Measurements from ENCODE around the gene KANK3.
"Not testable (repeated sequence)": the region's sequence is repeated elsewhere in the genome, so short reads cannot be mapped to it uniquely, and the experiment has no call there.

The KANK3 gene

DNA sequence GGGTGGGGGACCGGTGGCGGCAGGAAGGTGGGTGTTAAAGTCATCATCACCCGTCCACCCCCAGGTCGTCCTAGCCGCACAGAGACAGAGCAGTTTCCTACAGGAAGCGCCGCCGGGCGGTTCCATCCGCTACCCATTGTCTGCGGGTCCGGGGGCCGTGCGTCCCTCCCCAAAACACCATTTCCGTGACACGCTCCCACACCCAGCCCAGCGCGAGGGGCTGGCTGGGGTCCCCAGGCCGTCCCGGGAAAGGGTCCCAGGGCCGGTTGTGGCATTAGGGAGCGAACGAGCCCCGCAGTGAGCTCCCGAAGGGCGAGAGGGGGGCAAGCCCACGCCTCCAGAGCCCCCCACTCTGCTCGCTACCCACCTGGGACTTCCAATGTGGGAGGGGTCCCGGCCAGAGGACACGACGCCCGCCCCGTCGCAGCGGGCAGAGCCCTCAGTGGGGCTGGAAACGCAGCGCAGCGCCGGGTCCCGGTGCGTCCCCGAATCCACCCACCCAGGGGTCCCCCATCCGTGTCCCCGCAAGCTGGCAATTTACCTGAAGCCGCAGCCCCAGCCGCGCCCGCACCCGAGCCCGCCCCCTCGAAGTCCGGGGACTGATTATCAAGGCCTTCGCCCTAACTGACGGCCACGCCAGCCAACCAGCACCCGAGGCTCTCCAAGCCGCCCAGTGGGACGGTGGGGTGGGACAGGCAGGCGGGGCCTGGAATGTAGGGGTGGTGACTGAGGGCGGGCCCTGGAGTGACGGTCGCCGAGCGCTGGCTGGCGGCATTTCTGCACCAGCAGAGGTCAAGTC is at the start of gene KANK3:
KANK3 (minus strand) TSS at position 579 of the 799 bp plus-strand sequence. CDS start 5,434 bp downstream, outside the sequence.
- peak; percentile 94 for DNase-seq (ENCODE audit: low spot score)

DNA sequence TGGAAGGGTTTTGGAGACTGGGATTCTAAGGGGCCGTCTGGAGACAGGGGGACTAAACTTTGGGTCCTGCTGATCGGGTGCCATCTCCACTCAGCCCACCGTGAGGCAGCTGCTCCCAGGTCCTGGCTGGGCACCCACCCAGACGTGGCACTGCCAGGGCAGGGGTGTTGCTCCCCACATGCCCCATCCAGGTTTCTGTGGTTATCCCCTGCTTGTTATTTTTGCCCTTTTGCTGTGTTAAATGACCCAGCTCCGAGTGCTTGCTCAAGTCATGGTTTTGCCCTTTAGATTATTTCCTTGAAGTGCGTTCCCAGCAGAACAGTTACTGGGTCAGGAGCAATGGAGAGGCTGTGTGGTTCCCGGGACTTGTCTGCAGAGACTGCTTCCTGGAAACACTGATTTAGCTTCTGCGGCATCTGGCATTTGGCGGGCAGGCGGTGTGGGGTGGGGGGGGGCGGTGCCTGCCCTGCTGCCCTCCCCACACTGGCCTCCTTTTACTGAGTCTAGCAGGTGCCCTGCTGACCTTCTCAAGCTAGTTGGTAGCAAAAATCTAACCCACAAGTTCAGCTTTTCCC is 49.0 kb upstream of the KANK3 start:
- DNase-seq (ENCODE audit: low spot score): peak; percentile 66

- DNase-seq (ENCODE audit: low spot score): no peak
Observed at GRCh38 chr19:8391198-8392016, 48.3 kb upstream of the KANK3 start.

DNA sequence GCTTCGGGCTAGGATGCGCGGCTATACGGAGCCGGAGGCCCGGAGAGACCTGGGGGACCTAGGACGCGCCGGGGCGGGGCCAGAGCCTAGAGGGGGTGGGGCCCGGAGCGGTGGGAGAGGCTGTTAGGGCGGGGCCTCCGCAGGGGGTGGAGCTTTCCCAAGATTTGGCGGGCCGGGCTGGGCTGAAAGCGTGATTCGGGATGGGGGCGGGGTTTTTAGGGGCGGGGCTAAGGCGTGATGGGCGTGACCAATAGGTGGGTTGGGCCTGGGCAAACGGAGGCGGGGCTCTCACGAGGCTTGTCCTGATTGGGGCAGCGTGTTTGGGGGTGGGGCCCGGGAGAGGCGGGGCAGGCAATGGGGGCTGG is 47.5 kb upstream of the KANK3 start:
- peak; percentile 96 for DNase-seq (ENCODE audit: low spot score)

GRCh38 chr19:8389891-8390616 is 47.0 kb upstream of the KANK3 start, which contains the start of gene RAB11B:
Gene RAB11B, plus strand, starts transcription at chr19:8390360. Its CDS starts 57 bp downstream, at chr19:8390417.
- DNase-seq (ENCODE audit: low spot score): peak; percentile 100

DNA sequence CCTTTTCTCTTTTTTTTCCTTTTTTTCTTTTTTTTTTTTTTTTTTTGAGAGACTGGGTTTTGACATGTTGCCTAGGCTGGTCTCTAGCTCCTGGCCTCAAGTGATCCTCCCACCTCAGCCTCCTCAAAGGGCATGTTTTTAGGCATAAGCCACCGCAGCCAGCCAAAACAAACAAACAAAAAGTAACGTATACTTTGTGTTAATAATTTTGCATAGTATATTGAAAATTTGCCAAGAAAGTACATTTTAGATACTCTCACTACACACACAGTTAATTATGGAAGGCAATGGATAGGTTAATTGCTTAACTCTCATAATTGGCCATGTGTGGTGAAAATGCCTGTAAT is 45.5 kb upstream of the KANK3 start:
- DNase-seq (ENCODE audit: low spot score): no peak

- no peak for DNase-seq (ENCODE audit: low spot score)
Observed at GRCh38 chr19:8387688-8388611, 44.9 kb upstream of the KANK3 start.

DNA sequence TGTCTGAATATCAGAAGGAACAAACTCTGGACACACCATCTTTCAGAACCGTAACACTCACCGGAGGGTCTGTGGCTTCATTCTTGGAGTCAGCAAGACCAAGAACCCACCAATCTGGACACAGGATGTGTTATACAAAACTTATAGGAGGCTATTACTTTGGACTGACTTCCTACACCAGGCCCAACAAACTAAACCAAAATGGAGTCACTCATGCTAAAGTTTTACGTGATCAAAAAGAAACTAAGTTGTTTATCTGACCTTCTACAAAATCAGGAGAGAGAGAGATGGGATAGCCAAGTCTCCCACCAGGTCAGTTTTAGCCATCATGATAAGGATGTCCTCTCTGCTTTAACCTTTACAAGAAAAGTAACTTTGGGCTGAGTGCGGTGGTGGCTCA is 43.9 kb upstream of the KANK3 start:
- no peak for DNase-seq (ENCODE audit: low spot score)

- DNase-seq (ENCODE audit: low spot score): not testable (repeated sequence)
Observed at GRCh38 chr19:8386419-8386818, 43.4 kb upstream of the KANK3 start.

- not testable (repeated sequence) for DNase-seq (ENCODE audit: low spot score)
Observed at GRCh38 chr19:8385566-8385965, 42.5 kb upstream of the KANK3 start.

- DNase-seq (ENCODE audit: low spot score): not testable (repeated sequence)
Observed at GRCh38 chr19:8385103-8385502, 42.0 kb upstream of the KANK3 start.

- not testable (repeated sequence) for DNase-seq (ENCODE audit: low spot score)
Observed at GRCh38 chr19:8384569-8384968, 41.5 kb upstream of the KANK3 start.

DNA sequence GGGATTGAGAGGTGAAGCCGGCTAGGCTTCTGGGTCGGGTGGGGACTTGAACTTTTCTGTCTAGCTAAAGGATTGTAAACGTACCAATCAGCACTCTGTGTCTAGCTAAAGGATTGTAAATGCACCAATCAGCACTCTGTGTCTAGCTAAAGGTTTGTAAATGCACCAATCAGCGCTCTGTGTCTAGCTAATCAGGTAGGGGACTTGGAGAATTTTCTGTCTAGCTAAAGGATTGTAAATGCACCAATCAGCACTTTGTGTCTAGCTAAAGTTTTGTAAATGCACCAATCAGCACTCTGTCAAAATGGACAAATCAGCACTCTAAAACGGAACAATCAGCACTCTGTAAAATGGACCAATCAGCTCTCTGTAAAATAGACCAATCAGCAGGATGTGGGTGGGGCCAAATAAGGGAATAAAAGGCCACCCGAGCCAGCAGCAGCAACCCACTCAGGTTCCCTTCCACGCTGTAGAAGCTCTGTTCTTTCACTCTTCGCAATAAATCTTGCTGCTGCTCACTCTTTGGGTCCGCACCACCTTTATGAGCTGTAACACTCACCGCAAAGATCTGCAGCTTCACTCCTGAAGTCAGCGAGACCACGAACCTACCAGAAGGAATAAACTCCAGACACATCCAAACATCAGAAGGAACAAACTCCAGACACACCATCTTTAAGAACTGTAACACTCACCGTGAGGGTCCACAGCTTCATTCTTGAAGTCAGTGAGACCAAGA is 36.3 kb upstream of the KANK3 start:
- DNase-seq (ENCODE audit: low spot score): not testable (repeated sequence)

- DNase-seq (ENCODE audit: low spot score): no peak
Observed at GRCh38 chr19:8377598-8377997, 34.5 kb upstream of the KANK3 start.

GRCh38 chr19:8376373-8376974 is 33.4 kb upstream of the KANK3 start:
- not testable (repeated sequence) for DNase-seq (ENCODE audit: low spot score)

DNA sequence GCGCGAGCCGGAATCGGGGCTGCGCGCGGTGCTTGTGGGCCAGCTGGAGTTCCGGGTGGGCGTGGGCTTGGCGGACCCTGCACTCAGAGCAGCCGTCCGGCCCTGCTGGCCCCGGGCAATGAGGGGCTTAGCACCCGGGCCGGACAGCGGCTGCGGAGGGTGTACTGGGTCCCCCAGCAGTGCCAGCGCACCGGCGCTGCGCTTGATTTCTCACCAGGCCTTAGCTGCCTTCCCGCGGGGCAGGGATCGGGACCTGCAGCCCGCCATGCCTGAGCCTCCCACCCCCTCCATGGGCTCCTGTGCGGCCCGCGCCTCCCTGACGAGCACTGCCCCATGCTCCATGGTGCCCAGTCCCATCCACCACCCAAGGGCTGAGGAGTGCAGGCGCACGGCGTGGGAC is 32.7 kb upstream of the KANK3 start:
- not testable (repeated sequence) for DNase-seq (ENCODE audit: low spot score)

DNA sequence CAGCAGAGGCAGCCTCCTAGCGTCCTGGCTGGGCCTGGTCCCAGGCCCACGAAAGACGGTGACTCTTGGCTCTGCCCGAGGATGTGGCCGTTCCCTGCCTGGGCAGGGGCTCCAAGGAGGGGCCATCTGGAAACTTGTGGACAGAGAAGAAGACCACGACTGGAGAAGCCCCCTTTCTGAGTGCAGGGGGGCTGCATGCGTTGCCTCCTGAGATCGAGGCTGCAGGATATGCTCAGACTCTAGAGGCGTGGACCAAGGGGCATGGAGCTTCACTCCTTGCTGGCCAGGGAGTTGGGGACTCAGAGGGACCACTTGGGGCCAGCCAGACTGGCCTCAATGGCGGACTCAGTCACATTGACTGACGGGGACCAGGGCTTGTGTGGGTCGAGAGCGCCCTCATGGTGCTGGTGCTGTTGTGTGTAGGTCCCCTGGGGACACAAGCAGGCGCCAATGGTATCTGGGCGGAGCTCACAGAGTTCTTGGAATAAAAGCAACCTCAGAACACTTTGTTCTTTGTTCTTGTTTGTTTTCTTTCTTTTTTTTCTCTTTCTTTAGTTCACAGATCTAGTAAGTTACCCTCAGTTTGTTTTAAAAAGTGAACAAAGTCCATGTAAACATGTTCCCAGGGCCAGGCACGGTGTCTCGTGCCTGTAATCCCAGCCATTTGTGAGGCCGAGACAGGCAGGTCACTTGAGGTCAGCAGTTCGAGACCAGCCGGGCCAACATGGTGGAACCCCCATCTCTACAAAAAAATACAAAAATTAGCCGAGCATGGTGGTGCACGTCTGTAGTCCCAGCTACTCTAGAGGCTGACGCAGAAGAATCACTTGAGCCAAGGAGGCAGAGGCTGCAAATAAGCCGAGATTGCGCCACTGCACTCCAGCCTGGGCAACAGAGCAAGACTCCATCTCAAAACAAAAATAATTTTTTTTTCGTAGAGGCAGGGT is 31.1 kb upstream of the KANK3 start:
- DNase-seq (ENCODE audit: low spot score): peak; percentile 44

DNA sequence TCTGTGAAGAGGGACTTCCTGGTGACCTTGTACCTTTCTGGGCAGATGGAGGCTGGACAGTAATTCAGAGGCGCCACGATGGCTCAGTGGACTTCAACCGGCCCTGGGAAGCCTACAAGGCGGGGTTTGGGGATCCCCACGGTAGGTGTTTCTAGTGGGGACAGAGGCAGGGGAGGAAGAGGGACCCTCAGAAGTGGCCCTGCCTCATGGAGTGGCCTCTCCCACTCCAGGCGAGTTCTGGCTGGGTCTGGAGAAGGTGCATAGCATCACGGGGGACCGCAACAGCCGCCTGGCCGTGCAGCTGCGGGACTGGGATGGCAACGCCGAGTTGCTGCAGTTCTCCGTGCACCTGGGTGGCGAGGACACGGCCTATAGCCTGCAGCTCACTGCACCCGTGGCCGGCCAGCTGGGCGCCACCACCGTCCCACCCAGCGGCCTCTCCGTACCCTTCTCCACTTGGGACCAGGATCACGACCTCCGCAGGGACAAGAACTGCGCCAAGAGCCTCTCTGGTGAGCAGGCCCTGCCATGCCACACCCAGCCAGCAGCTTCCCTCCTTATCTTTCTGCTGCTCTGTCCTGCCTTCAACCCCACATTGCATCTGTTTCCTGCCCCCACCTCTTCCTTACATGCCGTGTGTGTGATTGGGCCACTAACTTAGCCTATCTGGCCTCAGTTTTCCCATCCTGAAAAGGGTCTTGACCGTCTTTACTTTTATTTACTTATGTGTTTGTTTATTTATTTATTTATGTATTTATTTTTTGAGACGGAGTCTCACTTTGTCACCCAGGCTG is 28.1 kb upstream of the KANK3 start:
- no peak for DNase-seq (ENCODE audit: low spot score)
